ENCODE measurements around the gene SLC4A8.

DNA sequence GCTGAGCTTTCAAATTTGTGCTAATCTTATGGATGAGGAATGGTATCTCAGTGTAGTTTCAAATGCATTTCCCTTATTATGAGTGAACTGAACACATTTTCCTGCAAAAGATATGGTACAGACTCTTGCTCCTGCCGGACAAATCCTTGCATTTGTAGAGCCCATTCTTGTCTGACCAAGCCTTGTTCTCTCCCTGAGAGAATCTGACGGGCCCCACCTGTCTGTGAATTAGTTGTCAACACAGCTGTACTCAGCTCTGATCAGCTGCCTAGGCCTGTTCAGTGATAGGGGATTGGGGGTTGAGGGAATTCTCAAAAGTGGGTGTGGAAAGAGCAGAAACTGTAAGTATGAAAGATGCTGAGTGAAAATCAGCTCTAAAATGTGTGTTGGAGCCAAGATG, 123.6 kb downstream of the SLC4A8 start:
- TF ChIP-seq, protein P1, sequence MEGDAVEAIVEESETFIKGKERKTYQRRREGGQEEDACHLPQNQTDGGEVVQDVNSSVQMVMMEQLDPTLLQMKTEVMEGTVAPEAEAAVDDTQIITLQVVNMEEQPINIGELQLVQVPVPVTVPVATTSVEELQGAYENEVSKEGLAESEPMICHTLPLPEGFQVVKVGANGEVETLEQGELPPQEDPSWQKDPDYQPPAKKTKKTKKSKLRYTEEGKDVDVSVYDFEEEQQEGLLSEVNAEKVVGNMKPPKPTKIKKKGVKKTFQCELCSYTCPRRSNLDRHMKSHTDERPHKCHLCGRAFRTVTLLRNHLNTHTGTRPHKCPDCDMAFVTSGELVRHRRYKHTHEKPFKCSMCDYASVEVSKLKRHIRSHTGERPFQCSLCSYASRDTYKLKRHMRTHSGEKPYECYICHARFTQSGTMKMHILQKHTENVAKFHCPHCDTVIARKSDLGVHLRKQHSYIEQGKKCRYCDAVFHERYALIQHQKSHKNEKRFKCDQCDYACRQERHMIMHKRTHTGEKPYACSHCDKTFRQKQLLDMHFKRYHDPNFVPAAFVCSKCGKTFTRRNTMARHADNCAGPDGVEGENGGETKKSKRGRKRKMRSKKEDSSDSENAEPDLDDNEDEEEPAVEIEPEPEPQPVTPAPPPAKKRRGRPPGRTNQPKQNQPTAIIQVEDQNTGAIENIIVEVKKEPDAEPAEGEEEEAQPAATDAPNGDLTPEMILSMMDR (IDR thresholded peaks at IDR 0.05) = no peak
- TF ChIP-seq POLR2AphosphoS5 (IDR thresholded peaks at IDR 0.05) (no peak), EP300 (IDR thresholded peaks at IDR 0.05) (no peak), POLR2A (IDR thresholded peaks at IDR 0.05) (no peak)
